Trophoblast cell (in vitro differentiated cells and primary cell): Measurements from ENCODE around the gene MAP4K3.
A peak's percentile ranks its signal among the peaks of the same experiment; 100 is the strongest.

ENCODE experiments used
- DNase-seq, 2 donors: peaks; one replicate each; pipeline ENCODE4 v3.0.0-alpha.2; 2016
- H2AFZ ChIP-seq: 2 replicates; pipeline ENCODE4 v1.6.1; 2013; ENCODE audit warnings: low read length, moderate library complexity, mild to moderate bottlenecking; ENCODE audit not compliant: insufficient read depth, poor library complexity
- H2AK5ac ChIP-seq: 2 replicates; pipeline ENCODE4 v1.6.1; 2013; ENCODE audit warnings: mild to moderate bottlenecking, low read length
- H2BK120ac ChIP-seq: 2 replicates; pipeline ENCODE4 v1.6.1; 2013; ENCODE audit warnings: low read length, mild to moderate bottlenecking, moderate library complexity; ENCODE audit not compliant: insufficient read depth, poor library complexity
- H2BK12ac ChIP-seq: 2 replicates; pipeline ENCODE4 v1.6.1; 2013; ENCODE audit warnings: mild to moderate bottlenecking, low read length, moderate library complexity
- H2BK5ac ChIP-seq: 2 replicates; pipeline ENCODE4 v1.6.1; 2013; ENCODE audit warnings: low read length, low read depth, moderate library complexity, mild to moderate bottlenecking; ENCODE audit not compliant: poor library complexity
- H3K14ac ChIP-seq: 2 replicates; pipeline ENCODE4 v1.6.1; 2013; ENCODE audit warnings: mild to moderate bottlenecking, low read length
- H3K18ac ChIP-seq: 2 replicates; pipeline ENCODE4 v1.6.1; 2013; ENCODE audit warnings: mild to moderate bottlenecking, low read length
- H3K23ac ChIP-seq: 2 replicates; pipeline ENCODE4 v1.6.1; 2013; ENCODE audit warnings: low read length
- H3K27ac ChIP-seq: 2 replicates; pipeline ENCODE4 v1.5.1; 2013; ENCODE audit warnings: low read depth, mild to moderate bottlenecking, inconsistent platforms, low read length, moderate library complexity
- H3K27me3 ChIP-seq: 2 replicates; pipeline ENCODE4 v1.6.1; 2013; ENCODE audit warnings: inconsistent platforms, mild to moderate bottlenecking, low read length, moderate library complexity; ENCODE audit not compliant: insufficient read depth
- H3K36me3 ChIP-seq, 2 experiments: 1 replicate in 1 of 2; 2 replicates in 1 of 2; pipeline ENCODE4 v1.6.1; 2013; ENCODE audit warnings: low read length in 2 of 2, mild to moderate bottlenecking in 2 of 2, moderate library complexity in 1 of 2; ENCODE audit not compliant: insufficient read depth in 2 of 2, control insufficient read depth in 1 of 2
- H3K4ac ChIP-seq: 2 replicates; pipeline ENCODE4 v1.6.1; 2013; ENCODE audit warnings: low read depth, mild to moderate bottlenecking, low read length, moderate library complexity
- H3K4me1 ChIP-seq, 2 experiments: 1 replicate in 1 of 2; 2 replicates in 1 of 2; pipeline ENCODE4 v1.6.1; 2013; ENCODE audit warnings: low read length in 2 of 2, mild to moderate bottlenecking in 2 of 2, moderate library complexity in 1 of 2; ENCODE audit not compliant: insufficient read depth in 2 of 2, control insufficient read depth in 1 of 2
- H3K4me2 ChIP-seq: 2 replicates; pipeline ENCODE4 v1.6.1; 2013; ENCODE audit warnings: inconsistent platforms, mild to moderate bottlenecking, low read length, moderate library complexity
- H3K4me3 ChIP-seq: 2 replicates; pipeline ENCODE4 v1.5.1; 2013; ENCODE audit warnings: mild to moderate bottlenecking, low read depth, low read length, inconsistent platforms
- H3K79me1 ChIP-seq: one replicate; pipeline ENCODE4 v1.6.1; 2013; ENCODE audit warnings: low read length
- H3K79me2 ChIP-seq: 2 replicates; pipeline ENCODE4 v1.6.1; 2013; ENCODE audit warnings: low read length, mild to moderate bottlenecking; ENCODE audit not compliant: control insufficient read depth, insufficient read depth, poor library complexity
- H3K9ac ChIP-seq: 2 replicates; pipeline ENCODE4 v1.6.1; 2013; ENCODE audit warnings: mild to moderate bottlenecking, low read length
- H3K9me3 ChIP-seq: 2 replicates; pipeline ENCODE4 v1.6.1; 2013; ENCODE audit warnings: low read depth, mild to moderate bottlenecking, control low read depth, inconsistent platforms, low read length; ENCODE audit not compliant: insufficient read depth
- H4K12ac ChIP-seq: 2 replicates; pipeline ENCODE4 v1.6.1; 2013; ENCODE audit warnings: low read depth, mild to moderate bottlenecking, low read length, moderate library complexity
- H4K8ac ChIP-seq: 2 replicates; pipeline ENCODE4 v1.6.1; 2013; ENCODE audit warnings: low read depth, mild to moderate bottlenecking, low read length, moderate library complexity
- H4K91ac ChIP-seq: one replicate; pipeline ENCODE4 v1.6.1; 2013; ENCODE audit warnings: low read depth, mild to moderate bottlenecking, low read length, moderate library complexity
- WGBS: extraction: QIAGEN DNeasy Blood & Tissue Kit; methylation state at CpG from one replicate; pipeline ENCODE4 v1.1.7; 2013; ENCODE audit warnings: missing lambda C conversion rate; ENCODE audit not compliant: insufficient read length, insufficient coverage; ENCODE audit errors: extremely low coverage; 5-methylcytosine and 5-hydroxymethylcytosine counted together

MAP4K3 gene

DNA sequence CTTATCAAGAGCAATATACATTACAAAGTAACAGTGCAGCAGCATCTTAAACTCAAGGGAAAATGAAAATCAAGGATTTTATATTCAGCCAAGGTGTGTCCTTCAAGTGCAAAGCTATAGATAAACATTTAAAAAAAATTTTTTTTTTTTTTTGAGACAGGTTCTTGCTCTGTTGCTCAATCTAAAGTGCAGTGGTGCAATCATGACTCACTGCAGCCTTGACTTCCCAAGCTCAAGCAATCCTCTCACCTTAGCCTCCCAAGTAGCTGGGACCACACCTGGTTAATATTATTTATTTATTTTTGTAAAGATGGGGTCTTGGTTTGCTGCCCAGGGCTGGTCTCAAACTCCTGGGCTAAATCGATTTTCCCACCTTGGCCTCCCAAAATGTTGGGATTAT, 202.3 kb downstream of the MAP4K3 start:
- no peaks in the 10 kb centered on the region for H3K79me1 ChIP-seq
- H3K36me3 ChIP-seq = no peaks in the 10 kb centered on the region
- H3K4me3 ChIP-seq = no peak overlapping the region
- no peak overlapping the region for H3K14ac ChIP-seq
- H3K9ac ChIP-seq = no peak overlapping the region
- no peak overlapping the region for H4K8ac ChIP-seq
- no peak overlapping the region for H2BK120ac ChIP-seq
- no peak overlapping the region for H2AFZ ChIP-seq
- peaks cover 0 to 2% of the 10 kb centered on the region in 2 experiments for H3K4me1 ChIP-seq
- H3K4me2 ChIP-seq = no peak overlapping the region
- H4K91ac ChIP-seq = no peak overlapping the region
- H4K12ac ChIP-seq = no peak overlapping the region
- H3K27ac ChIP-seq = no peak overlapping the region
- no peak overlapping the region for H2BK12ac ChIP-seq
- WGBS = no CpG with 5 or more reads among the region's 1 CpG
- H2BK5ac ChIP-seq = no peak overlapping the region
- no peak overlapping the region for H3K4ac ChIP-seq
- no peaks in the 10 kb centered on the region for H3K79me2 ChIP-seq
- H3K23ac ChIP-seq = no peak overlapping the region
- H3K27me3 ChIP-seq = no peaks in the 10 kb centered on the region
- no peaks in the 10 kb centered on the region for H3K9me3 ChIP-seq
- no peak overlapping the region for H2AK5ac ChIP-seq
- no peak overlapping the region for H3K18ac ChIP-seq
- DNase-seq = peak; percentile 51 to 78

DNA sequence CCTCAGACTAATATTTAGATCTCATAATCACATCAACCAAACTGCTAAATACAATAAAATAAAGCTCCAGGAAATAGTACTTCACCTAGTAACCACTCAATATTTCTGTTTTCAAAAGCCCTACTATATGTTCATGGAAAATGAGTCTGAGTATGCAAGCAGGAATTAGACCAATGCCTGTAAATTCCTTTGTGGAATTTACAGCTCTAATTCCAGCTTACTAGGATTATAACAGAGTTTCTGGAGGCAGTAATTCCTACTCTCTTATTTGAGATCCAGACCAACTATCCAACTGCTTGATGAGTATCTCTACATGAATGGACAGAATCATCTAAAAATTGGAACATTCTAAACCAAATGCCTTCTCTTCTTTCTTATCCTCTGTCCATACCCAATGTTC, 204.9 kb downstream of the MAP4K3 start:
- DNase-seq = peak in 1 of 2 donors; percentile 75
- Histone ChIP-seq H2BK5ac (no peak overlapping the region), H3K79me1 (no peaks in the 10 kb centered on the region), H3K9me3 (no peaks in the 10 kb centered on the region), H3K9ac (no peak overlapping the region), H3K18ac (no peak overlapping the region), H3K4ac (no peak overlapping the region), H2BK120ac (no peak overlapping the region), H2BK12ac (no peak overlapping the region), H3K23ac (no peak overlapping the region), H4K8ac (no peak overlapping the region), H3K14ac (no peak overlapping the region), H3K27ac (no peak overlapping the region), H3K4me1 (peaks cover 0 to 3% of the 10 kb centered on the region in 2 experiments), H3K4me2 (no peak overlapping the region), H2AK5ac (no peak overlapping the region), H3K36me3 (no peaks in the 10 kb centered on the region), H3K27me3 (no peaks in the 10 kb centered on the region), H3K4me3 (no peak overlapping the region), H2AFZ (no peak overlapping the region), H4K91ac (no peak overlapping the region), H3K79me2 (no peaks in the 10 kb centered on the region), H4K12ac (no peak overlapping the region)

DNA sequence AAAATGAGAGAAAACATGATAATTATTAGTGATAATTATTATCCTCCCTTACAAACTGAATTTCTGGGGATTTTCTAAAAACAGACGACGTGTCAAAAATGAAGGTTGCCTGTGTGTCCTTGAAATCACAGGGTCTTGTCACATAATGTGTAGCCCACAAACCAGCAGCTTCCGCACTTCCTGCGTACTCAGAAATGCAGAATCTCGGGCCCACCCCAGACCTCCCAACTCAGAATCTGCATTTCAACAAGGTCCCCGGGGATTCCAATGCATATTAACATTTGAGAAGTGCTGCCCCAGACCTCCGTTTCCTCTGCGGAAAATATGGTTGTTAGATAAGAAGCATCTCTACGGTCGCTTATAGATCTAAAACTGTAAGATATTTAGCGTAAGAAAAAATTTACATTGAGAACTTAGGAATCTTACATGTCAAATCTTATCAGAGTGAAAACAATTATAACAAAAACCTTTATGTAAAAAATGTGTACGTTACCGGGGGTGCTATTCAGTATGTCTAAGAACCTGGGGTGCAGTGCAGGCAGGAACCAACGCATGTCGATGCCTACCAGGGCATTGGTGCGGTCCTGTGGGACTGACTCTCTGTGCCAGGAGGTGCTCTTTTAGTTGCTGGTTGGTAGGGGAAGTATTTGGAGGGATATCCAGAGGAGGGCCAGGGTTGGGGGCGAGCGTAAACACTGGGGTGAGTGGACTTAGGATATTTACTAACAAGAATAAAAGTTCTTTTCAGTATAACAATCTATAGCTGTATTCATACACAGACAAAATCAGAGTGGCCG, 208.5 kb downstream of the MAP4K3 start:
- H3K79me2 ChIP-seq = no peaks in the 10 kb centered on the region
- H2BK12ac ChIP-seq = no peak overlapping the region
- no peak overlapping the region for H4K8ac ChIP-seq
- H3K79me1 ChIP-seq = no peaks in the 10 kb centered on the region
- no peaks in the 10 kb centered on the region for H3K36me3 ChIP-seq
- peak overlapping the region; percentile 54 for H2AFZ ChIP-seq
- H2BK120ac ChIP-seq = no peak overlapping the region
- no peak overlapping the region for H3K4me3 ChIP-seq
- H3K4me2 ChIP-seq = peak overlapping the region; percentile 63
- no peak overlapping the region for H2AK5ac ChIP-seq
- H3K4ac ChIP-seq = no peak overlapping the region
- no peak overlapping the region for H3K18ac ChIP-seq
- no peak overlapping the region for H4K91ac ChIP-seq
- no peak overlapping the region for H3K14ac ChIP-seq
- no peaks in the 10 kb centered on the region for H3K27me3 ChIP-seq
- H3K9me3 ChIP-seq = no peaks in the 10 kb centered on the region
- no peak overlapping the region for H3K23ac ChIP-seq
- WGBS = no CpG with 5 or more reads among the region's 19 CpGs
- no peak overlapping the region for H4K12ac ChIP-seq
- no peak for DNase-seq
- no peak overlapping the region for H2BK5ac ChIP-seq
- H3K9ac ChIP-seq = no peak overlapping the region
- H3K4me1 ChIP-seq = peaks cover 0 to 3% of the 10 kb centered on the region in 2 experiments
- H3K27ac ChIP-seq = no peak overlapping the region

DNA sequence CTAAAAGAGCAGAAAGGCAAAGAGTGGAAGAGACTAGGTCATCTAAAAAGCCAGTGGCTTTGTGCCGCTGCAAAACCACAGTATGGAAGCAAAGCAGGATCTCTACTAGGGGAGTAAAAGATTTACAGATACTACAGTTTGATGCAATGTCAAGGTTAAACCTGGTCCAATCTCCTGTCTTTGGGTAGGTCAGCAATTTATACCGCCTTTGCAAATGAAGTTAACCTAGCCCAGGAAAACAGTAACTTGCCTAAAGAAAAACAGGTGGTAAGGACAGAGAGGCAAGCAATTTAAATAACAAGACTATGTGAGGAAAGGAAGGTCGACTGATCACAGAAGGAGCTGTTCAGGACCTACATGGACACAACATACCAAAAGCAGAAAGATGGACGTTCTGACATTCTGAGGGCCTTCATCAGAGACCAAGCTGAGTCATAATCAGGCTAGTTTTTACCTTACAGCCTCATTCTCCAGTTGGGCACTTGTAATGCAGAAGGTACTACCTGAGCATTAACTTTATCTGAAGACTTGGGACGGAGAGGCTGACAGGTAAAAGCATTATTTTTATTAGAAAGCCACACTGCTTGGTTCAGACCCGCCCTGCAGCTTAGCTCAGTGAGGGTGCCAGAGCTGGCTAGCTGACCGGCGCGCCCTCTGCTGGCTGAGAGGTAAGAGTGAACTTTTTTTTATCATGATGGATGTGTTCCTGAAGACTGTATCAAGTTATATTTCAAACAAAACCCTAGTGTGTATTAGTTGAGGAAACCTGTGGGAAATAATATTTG, 209.3 kb downstream of the MAP4K3 start:
- peaks cover 0 to 3% of the 10 kb centered on the region in 2 experiments for H3K4me1 ChIP-seq

More for the DNA sequence above, 209.3 kb downstream of the MAP4K3 start:
- Histone ChIP-seq H3K4ac (no peak overlapping the region), H2BK5ac (no peak overlapping the region), H3K36me3 (no peaks in the 10 kb centered on the region), H2AK5ac (no peak overlapping the region), H4K91ac (no peak overlapping the region), H2BK120ac (no peak overlapping the region), H4K12ac (no peak overlapping the region), H3K23ac (no peak overlapping the region), H3K4me2 (no peak overlapping the region), H3K18ac (no peak overlapping the region), H4K8ac (no peak overlapping the region), H2AFZ (peak overlapping the region; percentile 12), H3K9ac (no peak overlapping the region), H3K4me3 (no peak overlapping the region), H2BK12ac (no peak overlapping the region), H3K14ac (no peak overlapping the region), H3K27ac (no peak overlapping the region), H3K27me3 (no peaks in the 10 kb centered on the region), H3K79me1 (no peaks in the 10 kb centered on the region), H3K9me3 (no peaks in the 10 kb centered on the region), H3K79me2 (no peaks in the 10 kb centered on the region)
- WGBS = no CpG with 5 or more reads among the region's 9 CpGs
- peak; percentile 61 to 78 for DNase-seq
